ENCODE results near the gene RPS6KA5.
"Not testable (repeated sequence)": the region's sequence is repeated elsewhere in the genome, so short reads cannot be mapped to it uniquely, and the experiment has no call there.

Gene RPS6KA5

DNA sequence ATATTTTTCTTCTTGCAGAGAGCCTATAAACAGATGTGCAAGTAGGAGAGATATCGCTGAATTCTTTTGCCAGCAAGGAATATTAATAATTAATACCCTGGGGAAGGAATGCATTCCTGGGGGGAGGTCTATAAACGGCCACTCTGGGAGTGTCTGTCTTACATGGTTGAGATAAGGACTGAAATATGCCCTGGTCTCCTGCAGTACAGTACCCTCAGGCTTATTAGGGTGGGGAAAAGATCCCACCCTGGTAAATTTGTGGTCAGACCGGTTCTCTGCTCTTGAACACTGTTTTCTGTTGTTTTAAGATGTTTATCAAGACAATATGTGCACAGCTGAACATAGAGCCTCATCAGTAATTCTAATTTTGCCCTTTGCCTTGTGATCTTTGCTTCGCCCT lies 236.9 kb downstream of the RPS6KA5 start:
- not testable (repeated sequence) for DNase-seq

- DNase-seq, result peak; percentile 77
Measured at GRCh38 chr14:90820958-90821357, 239.5 kb downstream of the RPS6KA5 start.

DNA sequence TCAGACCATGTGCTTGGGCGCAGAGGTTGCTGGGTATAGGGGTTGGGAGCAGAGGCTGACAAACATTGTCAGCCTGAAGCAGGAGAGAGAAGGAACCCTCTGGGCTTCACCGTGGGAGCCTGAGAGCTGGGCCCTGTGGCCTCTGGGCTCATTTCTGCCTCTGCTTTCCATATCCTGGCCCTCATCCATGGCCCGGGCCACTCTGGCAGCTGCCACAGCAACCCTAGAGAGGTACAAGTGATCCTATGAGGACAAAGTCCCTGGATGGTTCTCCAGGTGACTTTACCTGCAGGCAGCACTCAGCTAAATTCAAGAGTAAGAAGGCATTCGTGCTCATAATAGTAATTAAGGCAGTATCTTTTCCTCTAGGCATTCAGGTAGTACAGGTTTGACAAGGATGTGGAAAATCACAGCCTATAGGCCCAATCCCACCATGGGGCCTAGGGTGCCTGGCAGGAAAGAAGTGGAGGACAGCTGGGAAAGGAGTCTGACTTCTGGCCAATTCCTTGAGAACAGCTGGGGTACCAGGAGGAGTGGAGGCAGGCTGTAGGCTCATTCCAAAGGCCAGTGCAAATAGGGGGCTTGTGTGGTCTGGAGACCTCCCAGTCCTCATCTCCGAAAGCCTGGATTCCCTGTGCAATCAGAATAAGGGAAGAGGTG lies 240.6 kb downstream of the RPS6KA5 start:
- DNase-seq, result no peak

DNA sequence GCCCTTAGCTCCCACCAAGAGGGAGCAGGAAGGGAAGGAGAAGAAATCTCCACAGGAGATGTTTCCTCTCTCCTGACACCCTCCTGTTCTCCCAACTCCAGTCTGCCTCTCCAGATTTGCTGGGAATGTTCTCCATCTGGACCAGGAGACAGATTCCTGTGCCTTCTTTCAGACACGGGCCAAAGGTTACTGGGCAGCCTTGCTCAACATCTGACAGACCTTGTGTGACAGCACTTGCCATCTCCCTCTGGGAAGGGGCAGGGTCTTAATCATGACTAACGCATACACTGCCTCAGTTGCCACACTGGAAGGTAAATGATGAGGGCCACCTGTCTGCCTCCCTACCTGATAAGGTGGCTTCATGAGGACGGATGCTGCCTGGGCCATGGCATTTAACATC lies 241.7 kb downstream of the RPS6KA5 start:
- DNase-seq, result no peak

DNA sequence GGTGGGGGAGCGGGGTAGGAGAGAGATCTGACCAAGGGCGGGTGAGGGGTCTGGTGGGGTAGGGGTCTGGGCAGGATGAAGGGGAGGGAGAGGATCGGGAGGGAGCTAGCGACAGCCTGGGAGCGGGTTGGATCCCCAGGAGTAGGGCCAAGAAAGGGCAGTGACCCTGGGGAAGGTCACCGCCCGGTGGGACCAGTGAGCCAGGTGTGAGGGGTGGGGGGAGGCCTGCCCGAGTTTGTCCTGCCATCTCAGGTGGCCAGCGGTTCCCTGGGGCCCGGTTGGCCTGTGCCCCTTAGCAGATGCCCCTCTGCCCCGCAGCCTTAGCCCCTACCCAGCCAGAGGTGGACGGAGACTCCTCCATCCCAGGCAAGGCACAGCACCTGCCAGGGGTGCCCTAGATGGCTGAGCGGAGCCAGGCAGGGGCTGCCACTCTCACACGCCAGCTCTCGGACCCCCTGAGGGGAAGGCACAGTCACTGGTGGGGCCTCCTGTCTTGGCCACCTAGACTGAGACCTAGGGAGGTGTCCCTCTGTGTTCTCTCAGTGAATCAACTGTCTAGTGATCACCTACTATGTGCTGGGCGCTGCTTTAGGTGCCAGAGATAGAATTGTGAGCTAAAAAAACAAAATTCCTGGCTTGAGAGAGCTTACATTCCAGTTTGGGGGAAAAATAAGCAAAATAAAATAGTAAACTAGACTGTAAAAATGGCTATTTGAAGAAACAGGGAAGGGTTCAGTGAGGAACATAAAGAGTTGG lies 243.6 kb downstream of the RPS6KA5 start:
- DNase-seq, result no peak

- peak; percentile 12 for DNase-seq
Measured at GRCh38 chr14:90815822-90816662, 244.4 kb downstream of the RPS6KA5 start, which contains the start of gene TTC7B. Gene TTC7B, minus strand, starts transcription at chr14:90816430. Its CDS starts 135 bp downstream, at chr14:90816295.

DNA sequence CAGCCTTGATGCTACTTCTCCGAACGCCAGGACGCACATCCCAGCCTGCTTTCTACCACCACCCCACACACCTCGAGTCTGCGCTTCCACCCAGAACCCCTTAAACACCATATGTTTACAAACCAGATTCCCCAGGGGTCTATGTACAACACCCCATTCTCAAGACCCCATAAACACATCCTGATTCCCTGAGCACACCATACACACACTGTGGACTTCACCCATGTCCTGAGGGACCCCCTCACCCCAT lies 244.9 kb downstream of the RPS6KA5 start:
- DNase-seq, result no peak

- no peak for DNase-seq
Measured at GRCh38 chr14:90814806-90815571, 245.5 kb downstream of the RPS6KA5 start.

DNA sequence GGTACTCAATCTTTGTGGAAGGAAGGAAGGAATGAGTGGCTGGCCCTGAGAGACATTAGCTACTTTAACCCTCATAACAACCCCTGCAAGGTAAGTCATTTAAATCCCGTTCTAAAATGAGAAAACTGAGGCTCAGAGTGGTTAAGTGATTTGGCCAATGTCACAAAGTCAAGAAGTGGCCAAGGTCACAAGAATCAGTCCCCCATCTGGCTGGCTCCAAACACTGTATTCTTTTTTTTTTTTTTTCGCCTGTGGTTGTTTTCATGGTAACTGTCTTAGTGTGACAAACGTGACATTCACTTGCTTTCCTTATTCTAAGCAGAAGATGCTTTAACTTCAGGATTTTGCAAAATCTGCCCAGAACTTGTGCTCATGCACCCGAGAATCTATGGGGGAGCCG lies 247.0 kb downstream of the RPS6KA5 start:
- no peak for DNase-seq

DNA sequence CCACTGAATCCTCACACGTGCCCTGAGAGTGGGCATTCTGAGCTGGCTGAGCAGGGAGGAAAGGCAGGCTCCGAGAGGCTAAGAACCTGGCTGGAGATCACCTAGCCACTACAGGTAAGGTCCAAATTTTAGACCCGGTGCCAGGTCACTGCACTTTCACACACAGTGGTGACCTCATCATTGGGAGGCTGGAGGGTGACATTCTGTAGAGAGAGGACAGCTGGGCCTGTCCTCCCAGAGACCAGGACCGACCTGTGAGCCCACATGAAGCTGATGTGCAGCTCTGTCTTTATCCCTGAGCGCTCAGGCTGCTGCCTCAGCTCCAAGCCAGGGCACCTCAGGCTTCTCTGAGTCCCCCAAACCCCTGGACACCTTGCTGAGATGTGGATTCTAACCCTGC lies 248.3 kb downstream of the RPS6KA5 start:
- DNase-seq, result no peak

- no peak for DNase-seq
Measured at GRCh38 chr14:90811641-90812040, 248.8 kb downstream of the RPS6KA5 start.

DNA sequence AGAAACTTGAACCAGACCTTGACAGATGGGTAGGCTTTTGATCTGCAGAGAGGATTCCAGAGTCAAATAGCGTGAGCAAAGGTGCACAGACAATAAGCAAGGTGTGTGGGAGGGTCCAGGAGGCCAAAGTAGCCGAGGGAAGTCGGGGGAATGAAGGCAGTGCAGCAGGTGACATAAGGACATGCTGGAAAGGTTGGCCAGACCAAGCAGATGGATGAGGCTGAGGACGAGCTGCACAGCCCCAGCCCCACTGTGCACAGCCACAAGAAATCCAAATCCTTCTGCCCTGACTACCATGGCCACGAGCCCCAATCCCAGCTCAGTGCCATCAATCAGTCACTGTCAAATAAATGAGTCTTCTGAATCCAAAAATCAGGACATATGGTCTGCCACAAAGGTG lies 249.6 kb downstream of the RPS6KA5 start:
- DNase-seq, result no peak

DNA sequence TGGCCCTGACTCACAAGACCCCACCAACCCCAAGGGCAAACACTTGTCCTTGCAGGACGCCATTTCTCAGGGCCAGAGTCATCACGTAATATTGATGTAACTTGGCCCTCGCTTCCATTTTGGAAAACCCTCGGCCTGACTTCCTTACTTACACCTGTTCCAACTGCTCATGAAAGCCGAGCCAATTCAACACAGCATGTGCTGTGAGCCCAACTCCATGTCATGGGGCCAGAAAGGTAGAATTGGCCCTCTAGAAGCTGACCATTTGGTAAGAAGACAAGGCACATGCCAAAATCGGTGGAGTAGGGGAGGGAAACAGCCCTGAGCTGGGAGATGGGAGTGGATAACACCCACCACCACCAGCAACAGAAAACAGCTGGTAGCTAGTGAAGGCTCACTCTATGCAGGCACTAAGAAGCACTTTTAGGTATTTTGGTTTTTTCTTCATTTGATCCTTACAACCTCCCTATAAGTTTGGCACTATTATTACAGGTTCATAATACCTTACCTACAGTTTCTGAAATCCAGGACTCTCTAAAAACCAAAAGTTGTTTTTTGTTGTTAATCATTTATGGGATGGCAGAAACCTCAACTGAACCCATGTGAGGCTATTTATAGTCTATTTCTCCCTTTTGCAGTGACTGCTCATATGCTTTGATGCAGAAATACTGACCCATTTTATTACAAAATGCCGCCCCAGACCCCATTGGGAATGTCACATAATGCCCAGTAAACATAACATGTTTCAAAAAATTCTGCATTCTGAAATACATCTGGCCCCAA lies 250.7 kb downstream of the RPS6KA5 start:
- DNase-seq, result no peak

- DNase-seq, result no peak
Measured at GRCh38 chr14:90808759-90809529, 251.5 kb downstream of the RPS6KA5 start.

DNA sequence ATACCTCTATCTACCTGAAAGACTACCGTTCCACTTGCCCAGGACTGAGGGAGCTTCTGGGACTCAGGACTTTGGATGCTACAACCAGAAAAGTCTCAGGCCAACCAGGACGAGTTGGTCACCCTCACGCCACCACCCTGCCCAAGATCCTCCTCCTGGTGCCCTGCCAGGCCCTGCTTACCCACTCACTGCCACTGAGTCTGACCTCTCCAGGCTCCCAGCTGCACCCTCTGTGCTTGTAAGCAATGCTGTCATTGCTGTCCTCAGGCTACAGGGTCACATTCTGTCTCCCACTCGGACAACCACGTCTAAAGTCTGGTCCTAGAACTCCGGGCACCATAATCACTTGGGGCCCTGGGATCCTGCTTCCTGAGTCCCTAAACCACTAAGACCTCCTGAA lies 253.4 kb downstream of the RPS6KA5 start:
- DNase-seq, result no peak

- DNase-seq, result no peak
Measured at GRCh38 chr14:90805662-90806540, 254.5 kb downstream of the RPS6KA5 start.

DNA sequence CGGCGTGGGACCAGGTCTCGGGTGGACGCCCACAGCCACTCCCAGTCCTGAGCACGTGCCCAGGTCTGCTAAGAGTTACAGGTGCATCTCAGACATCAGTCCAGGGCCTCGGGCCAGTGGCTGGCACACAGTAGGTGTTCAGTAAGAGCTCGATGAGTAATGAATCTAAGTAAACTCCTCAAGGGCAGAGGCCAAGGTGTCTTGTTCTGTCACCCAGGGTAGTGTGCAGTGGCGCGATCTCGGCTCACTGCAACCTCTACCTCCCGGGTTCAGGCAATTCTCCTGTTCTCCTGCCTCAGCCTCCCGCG lies 255.4 kb downstream of the RPS6KA5 start:
- no peak for DNase-seq

GRCh38 chr14:90804292-90805083 lies 256.0 kb downstream of the RPS6KA5 start:
- DNase-seq, result no peak

GRCh38 chr14:90803249-90803648 lies 257.2 kb downstream of the RPS6KA5 start:
- DNase-seq, result no peak

GRCh38 chr14:90799420-90799819 lies 261.0 kb downstream of the RPS6KA5 start:
- no peak for DNase-seq

Measured in activated CD4-positive, alpha-beta T cell treated with anti-CD3 and anti-CD28 coated beads, Interleukin-2, amount 50 U/mL, for 16 hours (primary cell).